SK-N-SH treated with all-trans-retinoic acid at 6 μM for 48 hours (cell line): ENCODE data around the gene CACNA1S.

Experiments used
- ATAC-seq: fragments of 200-7000 bp; cut with Tn5 transposase; 3 replicates; pipeline ENCODE4 v1.9.1; 2020; ENCODE audit warnings: mild to moderate bottlenecking, moderate library complexity
- BACH2 ChIP-seq: fragments of 250-450 bp; sonication (Bioruptor Pico); IDR thresholded peaks from 2 replicates; pipeline ENCODE4 v1.9.0; 2021; ENCODE audit warnings: mild to moderate bottlenecking, borderline replicate concordance
- CSDC2 ChIP-seq: fragments of 250-450 bp; sonication (Bioruptor Pico); IDR thresholded peaks from 2 replicates; pipeline ENCODE4 v1.5.0; 2020; ENCODE audit warnings: mild to moderate bottlenecking, moderate library complexity
- CSRNP3 ChIP-seq: fragments of 250-450 bp; sonication (Bioruptor Pico); IDR thresholded peaks from 2 replicates; pipeline ENCODE4 v1.5.1; 2021; ENCODE audit warnings: mild to moderate bottlenecking, moderate library complexity
- ESRRG ChIP-seq: fragments of 250-450 bp; sonication (Bioruptor Pico); IDR thresholded peaks from 2 replicates; pipeline ENCODE4 v1.6.1; 2021; ENCODE audit warnings: mild to moderate bottlenecking
- GLIS3 ChIP-seq: fragments of 250-450 bp; sonication (Bioruptor Pico); IDR thresholded peaks from 2 replicates; pipeline ENCODE4 v1.5.0; 2020; ENCODE audit warnings: mild to moderate bottlenecking, moderate library complexity
- ISL1 ChIP-seq: fragments of 250-450 bp; sonication (Bioruptor Pico); IDR thresholded peaks from 2 replicates; pipeline ENCODE4 v2.1.2; 2022; ENCODE audit warnings: mild to moderate bottlenecking, moderate library complexity
- OSR1 ChIP-seq: fragments of 250-450 bp; sonication (Bioruptor Pico); IDR thresholded peaks from 2 replicates; pipeline ENCODE4 v1.8.0; 2022; ENCODE audit warnings: moderate library complexity, mild to moderate bottlenecking, inconsistent platforms
- PATZ1 ChIP-seq: fragments of 250-450 bp; sonication (Bioruptor Pico); IDR thresholded peaks from 2 replicates; pipeline ENCODE4 v1.8.0; 2020; ENCODE audit warnings: mild to moderate bottlenecking, moderate library complexity, borderline replicate concordance
- POU6F1 ChIP-seq: fragments of 250-450 bp; sonication (Bioruptor Pico); IDR thresholded peaks from 2 replicates; pipeline ENCODE4 v1.8.0; 2021; ENCODE audit warnings: low read depth, mild to moderate bottlenecking, moderate library complexity, borderline replicate concordance
- PPARA ChIP-seq: fragments of 250-450 bp; sonication (Bioruptor Pico); IDR thresholded peaks from 2 replicates; pipeline ENCODE4 v1.5.0; 2020; ENCODE audit warnings: mild to moderate bottlenecking, borderline replicate concordance
- RARB ChIP-seq: fragments of 250-450 bp; sonication (Bioruptor Pico); IDR thresholded peaks from 2 replicates; pipeline ENCODE4 v1.8.0; 2021; ENCODE audit warnings: mild to moderate bottlenecking, moderate library complexity
- SNAI2 ChIP-seq: fragments of 250-450 bp; sonication (Bioruptor Pico); IDR thresholded peaks from 2 replicates; pipeline ENCODE4 v1.5.0; 2020; ENCODE audit warnings: mild to moderate bottlenecking, moderate library complexity
- TCF4 ChIP-seq: fragments of 250-450 bp; sonication (Bioruptor Pico); IDR thresholded peaks from 2 replicates; pipeline ENCODE4 v1.8.0; 2021; ENCODE audit warnings: mild to moderate bottlenecking, moderate library complexity, borderline replicate concordance
- TOX ChIP-seq: fragments of 250-450 bp; sonication (Bioruptor Pico); IDR thresholded peaks from 2 replicates; pipeline ENCODE4 v1.8.0; 2021; ENCODE audit warnings: mild to moderate bottlenecking, moderate library complexity, borderline replicate concordance
- ZC3H10 ChIP-seq: fragments of 250-450 bp; sonication (Bioruptor Pico); IDR thresholded peaks from 2 replicates; pipeline ENCODE4 v1.5.1; 2021; ENCODE audit warnings: mild to moderate bottlenecking, moderate library complexity
- ZFP3 ChIP-seq: fragments of 250-450 bp; sonication (Bioruptor Pico); IDR thresholded peaks from 2 replicates; pipeline ENCODE4 v1.5.0; 2020; ENCODE audit warnings: mild to moderate bottlenecking, moderate library complexity
- ZFP30 ChIP-seq: fragments of 450-650 bp; formaldehyde crosslinking; IDR thresholded peaks from 2 replicates; pipeline ENCODE4 v1.5.0; 2022; ENCODE audit warnings: mild to moderate bottlenecking, moderate library complexity
- ZNF565 ChIP-seq: fragments of 450-650 bp; formaldehyde crosslinking; conservative IDR thresholded peaks from 2 replicates; pipeline ENCODE4 v1.5.0; 2020; ENCODE audit warnings: low read depth, mild to moderate bottlenecking, moderate library complexity
- ZNF70 ChIP-seq: fragments of 450-650 bp; formaldehyde crosslinking; IDR thresholded peaks from 2 replicates; pipeline ENCODE4 v1.5.0; 2020; ENCODE audit warnings: mild to moderate bottlenecking, moderate library complexity
- ZNF8 ChIP-seq: fragments of 450-650 bp; formaldehyde crosslinking; IDR thresholded peaks from 2 replicates; pipeline ENCODE4 v1.5.0; 2020; ENCODE audit warnings: mild to moderate bottlenecking, moderate library complexity
- TF ChIP-seq, protein P1 (sequence below): fragments of 250-450 bp; sonication (Bioruptor Pico); IDR thresholded peaks from 2 replicates; pipeline ENCODE4 v1.5.0; 2020; ENCODE audit warnings: mild to moderate bottlenecking, moderate library complexity
- TF ChIP-seq, protein P2 (sequence below): fragments of 250-450 bp; sonication (Bioruptor Pico); IDR thresholded peaks from 2 replicates; pipeline ENCODE4 v1.5.1; 2020; ENCODE audit warnings: low read depth, mild to moderate bottlenecking, moderate library complexity

Gene CACNA1S

GRCh38 chr1:201146626-201147390 lies 34.6 kb upstream of the CACNA1S start:
- ATAC-seq: no peak
- TF ChIP-seq, protein P1, sequence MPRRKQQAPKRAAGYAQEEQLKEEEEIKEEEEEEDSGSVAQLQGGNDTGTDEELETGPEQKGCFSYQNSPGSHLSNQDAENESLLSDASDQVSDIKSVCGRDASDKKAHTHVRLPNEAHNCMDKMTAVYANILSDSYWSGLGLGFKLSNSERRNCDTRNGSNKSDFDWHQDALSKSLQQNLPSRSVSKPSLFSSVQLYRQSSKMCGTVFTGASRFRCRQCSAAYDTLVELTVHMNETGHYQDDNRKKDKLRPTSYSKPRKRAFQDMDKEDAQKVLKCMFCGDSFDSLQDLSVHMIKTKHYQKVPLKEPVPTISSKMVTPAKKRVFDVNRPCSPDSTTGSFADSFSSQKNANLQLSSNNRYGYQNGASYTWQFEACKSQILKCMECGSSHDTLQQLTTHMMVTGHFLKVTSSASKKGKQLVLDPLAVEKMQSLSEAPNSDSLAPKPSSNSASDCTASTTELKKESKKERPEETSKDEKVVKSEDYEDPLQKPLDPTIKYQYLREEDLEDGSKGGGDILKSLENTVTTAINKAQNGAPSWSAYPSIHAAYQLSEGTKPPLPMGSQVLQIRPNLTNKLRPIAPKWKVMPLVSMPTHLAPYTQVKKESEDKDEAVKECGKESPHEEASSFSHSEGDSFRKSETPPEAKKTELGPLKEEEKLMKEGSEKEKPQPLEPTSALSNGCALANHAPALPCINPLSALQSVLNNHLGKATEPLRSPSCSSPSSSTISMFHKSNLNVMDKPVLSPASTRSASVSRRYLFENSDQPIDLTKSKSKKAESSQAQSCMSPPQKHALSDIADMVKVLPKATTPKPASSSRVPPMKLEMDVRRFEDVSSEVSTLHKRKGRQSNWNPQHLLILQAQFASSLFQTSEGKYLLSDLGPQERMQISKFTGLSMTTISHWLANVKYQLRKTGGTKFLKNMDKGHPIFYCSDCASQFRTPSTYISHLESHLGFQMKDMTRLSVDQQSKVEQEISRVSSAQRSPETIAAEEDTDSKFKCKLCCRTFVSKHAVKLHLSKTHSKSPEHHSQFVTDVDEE (CRISPR knock-in tag): no peak
- TF ChIP-seq BACH2 (CRISPR knock-in tag) (no peak), ZNF565 (CRISPR knock-in tag) (no peak), CSRNP3 (CRISPR knock-in tag) (no peak), PATZ1 (CRISPR knock-in tag) (no peak), ESRRG (no peak), PPARA (CRISPR knock-in tag) (no peak), RARB (CRISPR knock-in tag) (no peak), POU6F1 (CRISPR knock-in tag) (no peak), OSR1 (CRISPR knock-in tag) (no peak), CSDC2 (CRISPR knock-in tag) (no peak), ZNF70 (CRISPR knock-in tag) (no peak), ZC3H10 (CRISPR knock-in tag) (no peak), TOX (no peak), ZFP3 (no peak), ISL1 (CRISPR knock-in tag) (no peak), ZFP30 (CRISPR knock-in tag) (no peak), GLIS3 (no peak)
- TF ChIP-seq, protein P2, sequence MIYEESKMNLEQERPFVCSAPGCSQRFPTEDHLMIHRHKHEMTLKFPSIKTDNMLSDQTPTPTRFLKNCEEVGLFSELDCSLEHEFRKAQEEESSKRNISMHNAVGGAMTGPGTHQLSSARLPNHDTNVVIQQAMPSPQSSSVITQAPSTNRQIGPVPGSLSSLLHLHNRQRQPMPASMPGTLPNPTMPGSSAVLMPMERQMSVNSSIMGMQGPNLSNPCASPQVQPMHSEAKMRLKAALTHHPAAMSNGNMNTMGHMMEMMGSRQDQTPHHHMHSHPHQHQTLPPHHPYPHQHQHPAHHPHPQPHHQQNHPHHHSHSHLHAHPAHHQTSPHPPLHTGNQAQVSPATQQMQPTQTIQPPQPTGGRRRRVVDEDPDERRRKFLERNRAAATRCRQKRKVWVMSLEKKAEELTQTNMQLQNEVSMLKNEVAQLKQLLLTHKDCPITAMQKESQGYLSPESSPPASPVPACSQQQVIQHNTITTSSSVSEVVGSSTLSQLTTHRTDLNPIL (CRISPR knock-in tag): no peak

GRCh38 chr1:201145816-201146215 lies 33.6 kb upstream of the CACNA1S start:
- ATAC-seq: no peak
- TF ChIP-seq, protein P2 (CRISPR knock-in tag): no peak
- no peak for TF ChIP-seq ZFP3
- TF ChIP-seq ISL1 (CRISPR knock-in tag): no peak
- TF ChIP-seq POU6F1 (CRISPR knock-in tag): no peak
- TF ChIP-seq BACH2 (CRISPR knock-in tag): no peak
- TF ChIP-seq ZNF8 (CRISPR knock-in tag): no peak
- no peak for TF ChIP-seq TOX
- TF ChIP-seq GLIS3: no peak
- no peak for TF ChIP-seq ZNF70 (CRISPR knock-in tag)
- TF ChIP-seq PPARA (CRISPR knock-in tag): no peak
- no peak for TF ChIP-seq SNAI2 (CRISPR knock-in tag)
- TF ChIP-seq TCF4 (CRISPR knock-in tag): no peak
- TF ChIP-seq CSRNP3 (CRISPR knock-in tag): no peak
- TF ChIP-seq RARB (CRISPR knock-in tag): no peak
- TF ChIP-seq ZC3H10 (CRISPR knock-in tag): no peak
- TF ChIP-seq OSR1 (CRISPR knock-in tag): no peak
- TF ChIP-seq, all 23 proteins: peak for 0
